OCI-LY1 (cell line): ENCODE data around the gene REEP6.
"Not testable (repeated sequence)": the region's sequence is repeated elsewhere in the genome, so short reads cannot be mapped to it uniquely, and the experiment has no call there.

Experiments used
- H2AFZ ChIP-seq: fragments of 200-600 bp; sonication (generic), shearing (Covaris generic); 2 replicates; pipeline ENCODE4 v1.6.0; 2014; ENCODE audit warnings: antibody characterized with exemption, mild to moderate bottlenecking, low read length
- H3F3A ChIP-seq: fragments of 200-600 bp; sonication (generic), shearing (Covaris generic); 2 replicates; pipeline ENCODE4 v1.6.0; 2014; ENCODE audit warnings: mild to moderate bottlenecking, antibody characterized with exemption, low read length, moderate library complexity; ENCODE audit not compliant: insufficient read depth
- H3K27ac ChIP-seq: fragments of 200-600 bp; sonication (generic); 2 replicates; pipeline ENCODE4 v1.5.1; 2014; ENCODE audit warnings: low read length, mixed run types, mild to moderate bottlenecking, low read depth; ENCODE audit not compliant: poor library complexity, severe bottlenecking
- H3K27me3 ChIP-seq: fragments of 200-600 bp; sonication (generic); 2 replicates; pipeline ENCODE4 v1.6.0; 2014; ENCODE audit warnings: antibody characterized with exemption, mild to moderate bottlenecking, low read length, moderate library complexity; ENCODE audit not compliant: insufficient read depth
- H3K36me3 ChIP-seq: fragments of 200-600 bp; sonication (generic); 2 replicates; pipeline ENCODE4 v1.6.1; 2014; ENCODE audit warnings: mild to moderate bottlenecking, antibody characterized with exemption, low read length, moderate library complexity, mixed read lengths; ENCODE audit not compliant: insufficient read depth
- H3K4me1 ChIP-seq: fragments of 200-600 bp; sonication (generic); 2 replicates; pipeline ENCODE4 v1.5.1; 2014; ENCODE audit warnings: mild to moderate bottlenecking, low read length, moderate library complexity; ENCODE audit not compliant: insufficient read depth, severe bottlenecking
- H3K4me2 ChIP-seq: fragments of 200-600 bp; sonication (generic), shearing (Covaris generic); 2 replicates; pipeline ENCODE4 v1.6.1; 2014; ENCODE audit warnings: low read length
- H3K4me3 ChIP-seq: fragments of 200-600 bp; sonication (generic); 2 replicates; pipeline ENCODE4 v1.5.1; 2014; ENCODE audit warnings: low read length, low read depth, mild to moderate bottlenecking, mixed read lengths; ENCODE audit not compliant: poor library complexity, severe bottlenecking
- H3K79me2 ChIP-seq: fragments of 200-600 bp; shearing (Covaris generic); 2 replicates; pipeline ENCODE4 v1.6.1; 2016; ENCODE audit warnings: mixed run types, low read length, mixed read lengths; ENCODE audit not compliant: insufficient read depth
- H3K9ac ChIP-seq: fragments of 200-600 bp; sonication (generic), shearing (Covaris generic); 2 replicates; pipeline ENCODE4 v1.6.1; 2014; ENCODE audit warnings: mild to moderate bottlenecking, low read length, mixed read lengths
- H3K9me2 ChIP-seq: fragments of 200-600 bp; sonication (generic), shearing (Covaris generic); 2 replicates; pipeline ENCODE4 v1.6.1; 2014; ENCODE audit warnings: low read depth, mild to moderate bottlenecking, low read length, mixed read lengths
- H3K9me3 ChIP-seq: fragments of 200-600 bp; shearing (Covaris generic); 2 replicates; pipeline ENCODE4 v1.6.1; 2014; ENCODE audit warnings: low read length, mixed read lengths
- H4K20me1 ChIP-seq: fragments of 200-600 bp; sonication (generic), shearing (Covaris generic); 2 replicates; pipeline ENCODE4 v1.6.0; 2016; ENCODE audit warnings: mild to moderate bottlenecking, low read length; ENCODE audit not compliant: insufficient read depth
- EZH2 ChIP-seq: fragments of 200-600 bp; sonication (generic), shearing (Covaris generic); IDR thresholded peaks from 2 replicates; pipeline ENCODE4 v1.8.0; 2017; ENCODE audit warnings: borderline replicate concordance, mixed run types, mild to moderate bottlenecking, antibody characterized with exemption, low read length, moderate library complexity, mixed read lengths
- TF ChIP-seq, protein P1 (sequence below): fragments of 200-600 bp; sonication (generic), shearing (Covaris generic); IDR thresholded peaks from 2 replicates; pipeline ENCODE4 v1.5.1; 2017; ENCODE audit warnings: mild to moderate bottlenecking, antibody characterized with exemption, low read length, moderate library complexity, mixed read lengths

The REEP6 gene

DNA sequence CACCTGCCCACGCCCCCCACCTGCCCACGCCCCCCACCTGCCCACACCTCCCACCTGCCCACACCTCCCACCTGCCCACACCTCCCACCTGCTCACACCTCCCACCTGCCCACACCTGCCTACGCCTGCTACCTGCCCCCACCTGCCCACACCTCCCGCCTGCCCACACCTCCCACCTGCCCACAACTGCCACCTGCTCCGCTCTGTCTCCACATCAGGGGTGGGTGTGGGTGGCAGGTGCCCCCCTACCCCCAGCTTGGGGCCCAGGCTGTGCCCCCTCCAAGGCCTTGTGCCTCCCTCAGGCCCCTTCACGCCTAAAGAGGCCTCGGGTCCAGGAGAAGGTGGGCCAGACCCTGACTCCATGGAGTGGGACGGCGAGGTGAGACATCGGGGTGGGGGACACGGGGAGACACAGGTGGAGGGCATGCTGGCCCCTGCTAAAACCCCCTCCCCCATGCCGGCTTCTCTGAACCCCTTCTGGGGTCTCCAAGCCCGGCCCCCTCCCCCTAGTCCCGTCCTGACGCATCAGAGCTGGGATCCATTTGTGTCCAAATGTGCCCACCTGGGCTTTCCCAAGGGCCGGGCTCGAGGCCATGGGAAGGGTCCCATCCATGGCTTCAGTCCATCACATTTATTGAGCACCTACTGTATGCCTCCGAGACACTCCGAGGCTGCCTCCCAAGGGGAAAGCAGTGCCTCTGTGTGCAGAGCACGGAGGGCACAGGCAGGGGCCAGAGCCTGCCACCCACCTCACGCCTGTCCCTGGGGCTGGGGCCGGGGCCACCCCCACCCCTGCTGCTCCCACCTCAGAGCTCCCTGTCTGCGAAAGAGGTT is 37.8 kb downstream of the REEP6 start:
- Histone ChIP-seq H3K9ac (no peak overlapping the region), H2AFZ (no peak overlapping the region), H3K4me1 (no peaks in the 10 kb centered on the region), H3K79me2 (no peaks in the 10 kb centered on the region), H3K9me2 (no peaks in the 10 kb centered on the region), H3K4me2 (no peak overlapping the region), H3K36me3 (no peaks in the 10 kb centered on the region), H3K27me3 (peaks cover 11% of the 10 kb centered on the region; the same call in 1 of the 2 replicates), H3K4me3 (no peak overlapping the region), H4K20me1 (no peaks in the 10 kb centered on the region), H3K9me3 (no peaks in the 10 kb centered on the region), H3F3A (no peaks in the 10 kb centered on the region), H3K27ac (no peak overlapping the region)
- no peak for TF ChIP-seq EZH2
- TF ChIP-seq, protein P1, sequence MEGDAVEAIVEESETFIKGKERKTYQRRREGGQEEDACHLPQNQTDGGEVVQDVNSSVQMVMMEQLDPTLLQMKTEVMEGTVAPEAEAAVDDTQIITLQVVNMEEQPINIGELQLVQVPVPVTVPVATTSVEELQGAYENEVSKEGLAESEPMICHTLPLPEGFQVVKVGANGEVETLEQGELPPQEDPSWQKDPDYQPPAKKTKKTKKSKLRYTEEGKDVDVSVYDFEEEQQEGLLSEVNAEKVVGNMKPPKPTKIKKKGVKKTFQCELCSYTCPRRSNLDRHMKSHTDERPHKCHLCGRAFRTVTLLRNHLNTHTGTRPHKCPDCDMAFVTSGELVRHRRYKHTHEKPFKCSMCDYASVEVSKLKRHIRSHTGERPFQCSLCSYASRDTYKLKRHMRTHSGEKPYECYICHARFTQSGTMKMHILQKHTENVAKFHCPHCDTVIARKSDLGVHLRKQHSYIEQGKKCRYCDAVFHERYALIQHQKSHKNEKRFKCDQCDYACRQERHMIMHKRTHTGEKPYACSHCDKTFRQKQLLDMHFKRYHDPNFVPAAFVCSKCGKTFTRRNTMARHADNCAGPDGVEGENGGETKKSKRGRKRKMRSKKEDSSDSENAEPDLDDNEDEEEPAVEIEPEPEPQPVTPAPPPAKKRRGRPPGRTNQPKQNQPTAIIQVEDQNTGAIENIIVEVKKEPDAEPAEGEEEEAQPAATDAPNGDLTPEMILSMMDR = no peak

DNA sequence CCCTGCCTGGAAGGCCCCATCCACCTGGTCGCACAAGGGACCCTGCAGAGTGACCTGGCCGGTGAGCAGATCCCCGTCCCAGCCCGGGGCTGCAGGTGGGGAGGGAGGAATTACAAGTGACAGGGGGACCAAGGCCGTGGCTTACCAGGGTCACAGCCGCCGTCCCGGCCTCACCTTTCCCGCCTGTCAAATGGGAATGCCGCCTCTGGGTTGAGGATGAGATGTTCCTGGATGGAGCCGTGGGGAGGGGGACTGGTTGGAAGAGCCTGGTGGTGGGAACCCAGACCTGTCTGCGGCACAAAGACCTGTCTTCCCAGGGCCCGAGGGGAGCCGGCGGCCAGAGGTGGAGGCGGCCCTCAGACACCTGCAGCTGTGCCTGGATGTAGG is 38.4 kb downstream of the REEP6 start:
- Histone ChIP-seq H3K79me2 (no peaks in the 10 kb centered on the region), H3K9ac (no peak overlapping the region), H3K4me2 (no peak overlapping the region), H3K9me2 (no peaks in the 10 kb centered on the region), H3K4me3 (no peak overlapping the region), H3K9me3 (no peaks in the 10 kb centered on the region), H3K27me3 (peaks cover 11% of the 10 kb centered on the region; the same call in 1 of the 2 replicates), H4K20me1 (no peaks in the 10 kb centered on the region), H2AFZ (no peak overlapping the region), H3K36me3 (no peaks in the 10 kb centered on the region), H3K4me1 (no peaks in the 10 kb centered on the region), H3F3A (no peaks in the 10 kb centered on the region), H3K27ac (no peak overlapping the region)
- TF ChIP-seq EZH2 = no peak

DNA sequence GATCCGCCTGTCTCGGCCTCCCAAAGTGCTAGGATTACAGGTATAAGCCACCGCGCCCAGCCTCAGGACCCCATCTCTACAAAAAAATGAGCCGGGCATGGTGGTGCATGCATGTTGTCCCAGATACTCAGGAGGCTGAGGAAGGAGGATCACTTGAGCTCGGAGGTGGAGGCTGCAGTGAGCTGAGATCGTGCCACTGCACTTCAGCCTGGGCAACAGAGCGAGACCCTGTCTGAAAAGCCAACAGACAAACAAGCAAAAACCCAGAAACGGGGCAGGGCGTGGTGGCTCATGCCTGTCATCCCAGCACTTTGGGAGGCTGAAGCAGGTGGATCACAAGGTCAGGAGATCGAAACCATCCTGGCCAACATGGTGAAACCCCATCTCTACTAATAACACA is 39.9 kb downstream of the REEP6 start:
- not testable (repeated sequence) for H3K9me2 ChIP-seq, H4K20me1 ChIP-seq, H3K4me1 ChIP-seq, H3K4me2 ChIP-seq, H3K9ac ChIP-seq, H3K36me3 ChIP-seq, H3F3A ChIP-seq, H3K9me3 ChIP-seq, H3K27ac ChIP-seq, H3K79me2 ChIP-seq, H3K4me3 ChIP-seq, H2AFZ ChIP-seq
- H3K27me3 ChIP-seq = peaks cover 20% of the 10 kb centered on the region

DNA sequence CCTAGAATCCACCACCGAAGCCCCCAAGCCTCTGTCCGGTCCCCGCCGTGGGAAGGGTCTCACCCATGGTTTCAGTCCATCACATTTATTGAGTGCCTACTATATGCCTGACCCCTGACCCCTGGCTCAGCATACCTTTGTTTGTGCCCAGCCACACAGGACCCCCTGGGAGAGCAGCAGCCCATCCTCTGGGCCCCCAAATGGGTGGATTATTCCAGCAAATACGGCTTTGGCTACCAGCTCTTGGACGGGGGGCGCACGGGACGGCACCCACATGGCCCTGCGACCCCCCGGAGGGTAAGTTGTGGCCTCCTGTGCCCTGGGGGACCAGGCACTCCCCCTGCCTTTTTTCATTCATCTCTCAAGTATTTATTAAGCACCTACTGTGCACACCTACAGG is 40.6 kb downstream of the REEP6 start:
- Histone ChIP-seq H3K27me3 (peaks cover 20% of the 10 kb centered on the region), H3K9ac (no peak overlapping the region), H3F3A (no peaks in the 10 kb centered on the region), H2AFZ (no peak overlapping the region), H4K20me1 (no peaks in the 10 kb centered on the region), H3K4me3 (no peak overlapping the region), H3K4me2 (no peak overlapping the region), H3K27ac (no peak overlapping the region), H3K36me3 (no peaks in the 10 kb centered on the region; the same call in 1 of the 2 replicates), H3K9me2 (no peaks in the 10 kb centered on the region), H3K9me3 (no peaks in the 10 kb centered on the region), H3K79me2 (no peaks in the 10 kb centered on the region), H3K4me1 (no peaks in the 10 kb centered on the region)
- no peak for TF ChIP-seq EZH2
- TF ChIP-seq, protein P1 = no peak
